ENCODE data around the gene PSMD5. TPM values are rescaled to one million over a fixed set of nuclear protein-coding genes. Genes with fewer than 3 reads are reported as not detected.

PSMD5 gene
- total RNA-seq, 1 donor from 2014 or later = 54.3 TPM

DNA sequence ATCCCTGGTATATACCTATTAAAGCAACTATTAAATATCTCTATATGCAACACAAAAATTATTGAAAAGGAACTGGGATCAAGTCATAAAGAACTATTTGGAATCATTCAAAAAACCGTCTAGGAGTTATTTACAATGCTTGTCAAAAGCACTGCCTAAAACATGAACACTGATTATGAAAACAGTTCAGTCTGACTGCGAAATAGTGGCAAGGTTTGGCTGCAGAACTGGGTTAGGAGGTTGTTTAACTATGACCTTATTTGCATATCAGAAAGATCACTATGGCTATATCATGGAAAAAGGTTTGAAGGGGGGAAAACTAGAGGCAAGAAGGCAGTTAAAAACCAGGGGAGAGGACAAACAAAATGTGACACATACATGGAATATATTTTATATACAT is 61.5 kb downstream of the PSMD5 start:
- Mint-ChIP-seq H3K9me3 (no peaks in the 10 kb centered on the region), H3K4me3 (no peak overlapping the region), H3K4me1 (peaks cover 5% of the 10 kb centered on the region), H3K27ac (ENCODE audit: unreplicated experiment) (no peak overlapping the region), H3K27me3 (ENCODE audit: low read depth) (no peaks in the 10 kb centered on the region), H3K36me3 (ENCODE audit: low read depth) (peaks cover 6% of the 10 kb centered on the region)
- TF ChIP-seq, protein P1, sequence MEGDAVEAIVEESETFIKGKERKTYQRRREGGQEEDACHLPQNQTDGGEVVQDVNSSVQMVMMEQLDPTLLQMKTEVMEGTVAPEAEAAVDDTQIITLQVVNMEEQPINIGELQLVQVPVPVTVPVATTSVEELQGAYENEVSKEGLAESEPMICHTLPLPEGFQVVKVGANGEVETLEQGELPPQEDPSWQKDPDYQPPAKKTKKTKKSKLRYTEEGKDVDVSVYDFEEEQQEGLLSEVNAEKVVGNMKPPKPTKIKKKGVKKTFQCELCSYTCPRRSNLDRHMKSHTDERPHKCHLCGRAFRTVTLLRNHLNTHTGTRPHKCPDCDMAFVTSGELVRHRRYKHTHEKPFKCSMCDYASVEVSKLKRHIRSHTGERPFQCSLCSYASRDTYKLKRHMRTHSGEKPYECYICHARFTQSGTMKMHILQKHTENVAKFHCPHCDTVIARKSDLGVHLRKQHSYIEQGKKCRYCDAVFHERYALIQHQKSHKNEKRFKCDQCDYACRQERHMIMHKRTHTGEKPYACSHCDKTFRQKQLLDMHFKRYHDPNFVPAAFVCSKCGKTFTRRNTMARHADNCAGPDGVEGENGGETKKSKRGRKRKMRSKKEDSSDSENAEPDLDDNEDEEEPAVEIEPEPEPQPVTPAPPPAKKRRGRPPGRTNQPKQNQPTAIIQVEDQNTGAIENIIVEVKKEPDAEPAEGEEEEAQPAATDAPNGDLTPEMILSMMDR (conservative IDR thresholded peaks at IDR 0.05) = no peak
- no peak for DNase-seq (ENCODE audit: low read depth, low spot score)

DNA sequence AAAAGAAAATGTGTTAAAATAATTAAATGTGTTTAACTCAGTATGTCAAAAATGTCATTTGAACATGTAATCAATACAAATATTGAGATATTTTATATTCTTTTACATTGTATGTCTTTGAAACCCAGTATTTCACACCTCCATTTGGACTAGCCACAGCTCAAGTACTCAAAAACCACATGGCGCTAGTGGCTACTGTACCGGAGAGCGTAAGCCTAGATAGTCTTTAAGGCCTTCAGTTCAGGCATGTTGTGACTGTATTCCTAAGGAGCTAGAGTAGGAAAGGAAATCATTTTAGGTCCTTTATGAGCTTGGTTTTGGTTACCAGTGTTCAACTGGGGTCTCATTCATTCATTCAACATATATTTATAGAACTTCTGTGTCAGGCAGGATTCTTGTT is 62.4 kb downstream of the PSMD5 start:
- TF ChIP-seq, protein P1 (conservative IDR thresholded peaks at IDR 0.05) = no peak
- no peak for DNase-seq (ENCODE audit: low read depth, low spot score)
- peaks cover 6% of the 10 kb centered on the region for H3K36me3 Mint-ChIP-seq (ENCODE audit: low read depth)
- peaks cover 5% of the 10 kb centered on the region for H3K4me1 Mint-ChIP-seq
- H3K9me3 Mint-ChIP-seq = no peaks in the 10 kb centered on the region
- no peak overlapping the region for H3K4me3 Mint-ChIP-seq
- no peaks in the 10 kb centered on the region for H3K27me3 Mint-ChIP-seq (ENCODE audit: low read depth)
- H3K27ac Mint-ChIP-seq (ENCODE audit: unreplicated experiment) = no peak overlapping the region

- no peak overlapping the region for H3K4me3 Mint-ChIP-seq
- H3K36me3 Mint-ChIP-seq (ENCODE audit: low read depth) = peaks cover 9% of the 10 kb centered on the region
- H3K27ac Mint-ChIP-seq (ENCODE audit: unreplicated experiment) = no peak overlapping the region
- peaks cover 5% of the 10 kb centered on the region for H3K4me1 Mint-ChIP-seq
- TF ChIP-seq, protein P1 (conservative IDR thresholded peaks at IDR 0.05) = no peak
- no peaks in the 10 kb centered on the region for H3K27me3 Mint-ChIP-seq (ENCODE audit: low read depth)
- no peak for DNase-seq (ENCODE audit: low read depth, low spot score)
- no peaks in the 10 kb centered on the region for H3K9me3 Mint-ChIP-seq
These were observed 63.5 kb downstream of the PSMD5 start for GRCh38 chr9:120779227-120779626.

DNA sequence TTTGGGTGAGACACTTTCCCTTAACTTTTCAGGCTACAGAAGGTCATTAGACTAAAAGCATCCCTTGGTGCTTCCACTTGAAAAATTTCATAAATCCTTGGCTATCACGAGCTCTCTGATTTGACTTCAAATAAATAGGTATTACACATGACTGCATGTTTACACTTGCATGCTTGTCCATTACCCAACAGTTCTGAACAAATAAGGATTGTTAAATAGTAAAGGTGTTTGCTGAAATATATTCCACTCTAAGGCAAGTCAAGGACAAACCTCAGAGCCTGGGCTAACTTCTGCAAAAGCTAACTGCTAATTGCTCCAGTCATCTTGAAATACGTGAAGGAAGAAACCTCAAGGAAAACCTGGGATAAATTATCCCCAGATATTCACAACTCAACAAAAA is 64.0 kb downstream of the PSMD5 start:
- Mint-ChIP-seq H3K36me3 (ENCODE audit: low read depth) (peaks cover 9% of the 10 kb centered on the region), H3K27me3 (ENCODE audit: low read depth) (no peaks in the 10 kb centered on the region), H3K9me3 (no peaks in the 10 kb centered on the region), H3K27ac (ENCODE audit: unreplicated experiment) (no peak overlapping the region), H3K4me3 (no peak overlapping the region), H3K4me1 (peaks cover 2% of the 10 kb centered on the region)
- TF ChIP-seq, protein P1 (conservative IDR thresholded peaks at IDR 0.05) = no peak
- no peak for DNase-seq (ENCODE audit: low read depth, low spot score)

DNA sequence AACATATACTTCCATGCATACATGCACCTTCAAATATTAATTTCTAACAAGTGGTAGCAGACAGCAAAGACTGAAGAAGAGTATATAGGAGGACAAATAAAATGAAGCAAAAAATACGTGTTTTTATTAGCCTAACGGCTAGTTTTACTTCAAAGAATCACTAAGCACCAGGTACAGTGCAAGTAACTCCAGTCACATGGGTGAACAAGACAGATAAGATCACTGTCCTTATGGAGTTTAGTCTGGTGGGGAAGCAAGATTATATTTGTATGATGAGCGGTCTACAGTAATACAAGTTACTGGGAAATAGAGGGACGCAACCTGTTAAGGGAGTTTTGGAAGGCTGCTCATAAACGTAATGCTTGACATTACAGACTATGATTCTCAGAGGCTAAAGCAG is 65.5 kb downstream of the PSMD5 start:
- Mint-ChIP-seq H3K4me1 (no peaks in the 10 kb centered on the region), H3K36me3 (ENCODE audit: low read depth) (peaks cover 9% of the 10 kb centered on the region), H3K4me3 (no peak overlapping the region), H3K27ac (ENCODE audit: unreplicated experiment) (no peak overlapping the region), H3K27me3 (ENCODE audit: low read depth) (no peaks in the 10 kb centered on the region), H3K9me3 (no peaks in the 10 kb centered on the region)
- TF ChIP-seq, protein P1 (conservative IDR thresholded peaks at IDR 0.05) = no peak
- no peak for DNase-seq (ENCODE audit: low read depth, low spot score)

GRCh38 chr9:120776788-120777187 is 65.9 kb downstream of the PSMD5 start:
- H3K9me3 Mint-ChIP-seq = no peaks in the 10 kb centered on the region
- no peak for DNase-seq (ENCODE audit: low read depth, low spot score)
- no peaks in the 10 kb centered on the region for H3K27me3 Mint-ChIP-seq (ENCODE audit: low read depth)
- H3K4me3 Mint-ChIP-seq = no peak overlapping the region
- no peaks in the 10 kb centered on the region for H3K4me1 Mint-ChIP-seq
- H3K36me3 Mint-ChIP-seq (ENCODE audit: low read depth) = peaks cover 9% of the 10 kb centered on the region
- no peak overlapping the region for H3K27ac Mint-ChIP-seq (ENCODE audit: unreplicated experiment)
- TF ChIP-seq, protein P1 (conservative IDR thresholded peaks at IDR 0.05) = no peak

Measured in neural crest cell (in vitro differentiated cells).